GM19372 (cell line): Measurements from ENCODE around the gene GALNT6.

Experiments used
- ATAC-seq: cut with Tn5 transposase; IDR thresholded peaks from one replicate; pipeline ENCODE4 v1.9.1; 2021; ENCODE audit warnings: mild to moderate bottlenecking, low read depth, moderate library complexity; ENCODE audit not compliant: unreplicated experiment

GALNT6 gene

GRCh38 chr12:51383269-51383905 is 7.8 kb downstream of the GALNT6 start:
- ATAC-seq: no peak

- no peak for ATAC-seq
Measured at GRCh38 chr12:51382173-51382572, 9.0 kb downstream of the GALNT6 start.

- ATAC-seq: no peak
Measured at GRCh38 chr12:51381226-51382079, 9.8 kb downstream of the GALNT6 start.

- ATAC-seq: no peak
Measured at GRCh38 chr12:51379571-51379970, 11.6 kb downstream of the GALNT6 start.

GRCh38 chr12:51378749-51379148 is 12.5 kb downstream of the GALNT6 start:
- ATAC-seq: no peak

- ATAC-seq: no peak
Measured at GRCh38 chr12:51377099-51377984, 13.9 kb downstream of the GALNT6 start.

GRCh38 chr12:51374856-51375255 is 16.4 kb downstream of the GALNT6 start:
- no peak for ATAC-seq

- no peak for ATAC-seq
Measured at GRCh38 chr12:51374361-51374760, 16.8 kb downstream of the GALNT6 start.

- ATAC-seq: no peak
Measured at GRCh38 chr12:51373187-51373586, 18.0 kb downstream of the GALNT6 start.

GRCh38 chr12:51372021-51372420 is 19.2 kb downstream of the GALNT6 start:
- no peak for ATAC-seq

- ATAC-seq: no peak
Measured at GRCh38 chr12:51371295-51371953, 19.8 kb downstream of the GALNT6 start.

GRCh38 chr12:51370667-51371066 is 20.5 kb downstream of the GALNT6 start:
- no peak for ATAC-seq

GRCh38 chr12:51369581-51369980 is 21.6 kb downstream of the GALNT6 start:
- ATAC-seq: no peak

- ATAC-seq: peak; percentile 98
Measured at GRCh38 chr12:51368640-51369517, 22.3 kb downstream of the GALNT6 start.

- ATAC-seq: no peak
Measured at GRCh38 chr12:51365276-51365675, 25.9 kb downstream of the GALNT6 start.

GRCh38 chr12:51364001-51364400 is 27.2 kb downstream of the GALNT6 start:
- ATAC-seq: no peak

- no peak for ATAC-seq
Measured at GRCh38 chr12:51362747-51363342, 28.4 kb downstream of the GALNT6 start.

GRCh38 chr12:51362307-51362706 is 28.9 kb downstream of the GALNT6 start:
- no peak for ATAC-seq
